ENCODE results near the gene ABCB11. TPM values are rescaled to one million over a fixed set of nuclear protein-coding genes. Genes with fewer than 3 reads are reported as not detected.

The ABCB11 gene
- total and polyA plus RNA-seq, 5 donors = 0.07 to 0.47 (median 0.20) TPM

DNA sequence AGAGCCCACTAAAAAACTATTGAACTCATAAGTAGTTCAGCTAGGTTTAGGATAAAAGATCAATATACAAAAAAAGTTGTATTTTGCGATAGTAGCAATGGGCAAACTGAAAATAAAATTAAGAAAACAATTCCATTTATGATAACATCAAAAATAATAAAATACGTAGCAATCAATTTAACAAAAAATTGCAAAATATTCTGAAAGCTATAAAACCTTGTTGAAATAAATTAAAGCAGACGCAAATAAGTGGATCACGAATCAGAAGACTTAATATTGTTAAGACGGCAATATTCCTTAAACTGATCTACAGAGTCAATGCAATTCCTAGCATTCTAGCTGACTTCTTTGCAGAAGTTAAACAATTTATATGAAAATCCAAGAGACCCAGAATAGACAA lies 24.5 kb downstream of the ABCB11 start:
- no peak overlapping the region for H3K4me3 ChIP-seq (ENCODE audit: low read length)
- 97% methylated on average over 5 of the region's 5 CpGs for WGBS
- H3K9me3 ChIP-seq (ENCODE audit: control insufficient read depth, low read length) = no peaks in the 10 kb centered on the region
- intact Hi-C loops (cut with DNase I) = no loop called here
- ATAC-seq (no peak), DNase-seq (no peak)
- no peaks in the 10 kb centered on the region for H3K4me1 ChIP-seq (ENCODE audit: control insufficient read depth, insufficient read depth, low read length)
- no peaks in the 10 kb centered on the region for H3K27me3 ChIP-seq (ENCODE audit: control insufficient read depth, insufficient read depth)
- no peak overlapping the region for H3K27ac ChIP-seq (ENCODE audit: low read length)

DNA sequence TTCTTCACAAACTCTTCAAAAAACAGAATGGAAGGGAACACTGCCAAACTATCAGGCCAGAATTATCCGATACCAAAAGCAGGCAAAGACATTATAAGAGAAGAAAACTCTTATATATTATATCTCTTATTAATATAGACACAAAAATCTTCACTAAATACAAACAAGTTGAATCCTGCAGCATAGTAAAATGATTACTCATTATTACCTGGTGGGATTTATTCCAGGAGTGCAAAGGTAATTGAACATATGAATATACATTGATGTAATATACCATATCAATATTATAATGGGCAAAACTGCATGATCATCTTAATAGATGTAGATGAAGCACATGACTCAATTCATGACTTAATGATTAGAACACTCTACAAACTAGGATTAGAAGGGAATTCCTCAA lies 25.1 kb downstream of the ABCB11 start:
- intact Hi-C loops (cut with DNase I) = no loop called here
- 72% methylated on average over 1 of the region's 1 CpG for WGBS

DNA sequence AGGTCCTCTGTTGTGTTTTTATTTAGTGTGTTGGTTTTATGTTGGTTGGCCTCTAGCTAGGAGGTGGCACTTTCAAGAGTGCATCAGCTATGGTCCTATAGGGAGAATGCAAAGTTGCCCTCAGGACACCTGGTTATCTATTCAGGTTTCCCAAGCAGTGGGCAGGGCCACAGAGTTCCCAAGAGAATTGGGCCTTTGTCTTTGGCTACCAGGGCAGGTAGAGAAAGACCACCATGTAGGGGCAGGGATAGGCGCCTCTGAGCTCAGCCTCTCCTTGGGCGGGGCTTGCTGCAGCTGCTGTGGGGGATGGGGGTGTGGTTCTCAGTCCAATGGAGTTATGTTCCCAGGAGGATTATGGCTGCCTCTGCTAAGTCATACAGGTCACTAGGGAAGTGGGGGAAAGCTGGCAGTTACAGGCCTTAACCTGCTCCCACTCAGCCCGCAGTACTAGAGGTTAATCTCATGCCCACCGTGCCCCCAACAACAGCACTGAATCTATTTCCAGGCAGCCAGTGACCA lies 26.0 kb downstream of the ABCB11 start:
- Histone ChIP-seq H3K9me3 (ENCODE audit: control insufficient read depth, low read length) (no peaks in the 10 kb centered on the region), H3K27ac (ENCODE audit: low read length) (no peak overlapping the region), H3K4me1 (ENCODE audit: control insufficient read depth, insufficient read depth, low read length) (no peaks in the 10 kb centered on the region), H3K27me3 (ENCODE audit: control insufficient read depth, insufficient read depth) (no peaks in the 10 kb centered on the region), H3K4me3 (ENCODE audit: low read length) (no peak overlapping the region)
- DNase-seq (no peak), ATAC-seq (no peak)
- WGBS = 86% methylated on average over 4 of the region's 4 CpGs
- intact Hi-C loops (cut with DNase I) = no loop called here

More for the DNA sequence above, 25.1 kb downstream of the ABCB11 start:
- Histone ChIP-seq H3K27me3 (ENCODE audit: control insufficient read depth, insufficient read depth) (no peaks in the 10 kb centered on the region), H3K9me3 (ENCODE audit: control insufficient read depth, low read length) (no peaks in the 10 kb centered on the region), H3K4me3 (ENCODE audit: low read length) (no peak overlapping the region), H3K27ac (ENCODE audit: low read length) (no peak overlapping the region), H3K4me1 (ENCODE audit: control insufficient read depth, insufficient read depth, low read length) (no peaks in the 10 kb centered on the region)
- ATAC-seq = no peak
- no peak for DNase-seq

GRCh38 chr2:169002161-169002738 lies 28.9 kb downstream of the ABCB11 start:
- Histone ChIP-seq H3K27ac (ENCODE audit: low read length) (no peak overlapping the region), H3K4me3 (ENCODE audit: low read length) (no peak overlapping the region), H3K4me1 (ENCODE audit: control insufficient read depth, insufficient read depth, low read length) (no peaks in the 10 kb centered on the region), H3K9me3 (ENCODE audit: control insufficient read depth, low read length) (no peaks in the 10 kb centered on the region), H3K27me3 (ENCODE audit: control insufficient read depth, insufficient read depth) (no peaks in the 10 kb centered on the region)
- DNase-seq (no peak), ATAC-seq (no peak)
- 72% methylated on average over 3 of the region's 3 CpGs for WGBS
- intact Hi-C loops (cut with DNase I) = no loop called here

- 83% methylated on average over 5 of the region's 5 CpGs for WGBS
- no peak overlapping the region for H3K27ac ChIP-seq (ENCODE audit: low read length)
These were observed 29.9 kb downstream of the ABCB11 start for GRCh38 chr2:169001116-169001815.

GRCh38 chr2:168999668-169000213 lies 31.4 kb downstream of the ABCB11 start:
- H3K4me1 ChIP-seq (ENCODE audit: control insufficient read depth, insufficient read depth, low read length) = peaks cover 1% of the 10 kb centered on the region
- intact Hi-C loops (cut with DNase I) = no loop called here
- DNase-seq (no peak), ATAC-seq (no peak)
- H3K27me3 ChIP-seq (ENCODE audit: control insufficient read depth, insufficient read depth) = no peaks in the 10 kb centered on the region
- H3K4me3 ChIP-seq (ENCODE audit: low read length) = no peak overlapping the region
- H3K27ac ChIP-seq (ENCODE audit: low read length) = no peak overlapping the region
- H3K9me3 ChIP-seq (ENCODE audit: control insufficient read depth, low read length) = no peaks in the 10 kb centered on the region
- 89% methylated on average over 1 of the region's 1 CpG for WGBS

More at GRCh38 chr2:169001116-169001815, 29.9 kb downstream of the ABCB11 start:
- intact Hi-C loops (cut with DNase I) = no loop called here
- Histone ChIP-seq H3K27me3 (ENCODE audit: control insufficient read depth, insufficient read depth) (no peaks in the 10 kb centered on the region), H3K4me1 (ENCODE audit: control insufficient read depth, insufficient read depth, low read length) (no peaks in the 10 kb centered on the region), H3K4me3 (ENCODE audit: low read length) (no peak overlapping the region), H3K9me3 (ENCODE audit: control insufficient read depth, low read length) (no peaks in the 10 kb centered on the region)
- ATAC-seq (no peak), DNase-seq (no peak)

DNA sequence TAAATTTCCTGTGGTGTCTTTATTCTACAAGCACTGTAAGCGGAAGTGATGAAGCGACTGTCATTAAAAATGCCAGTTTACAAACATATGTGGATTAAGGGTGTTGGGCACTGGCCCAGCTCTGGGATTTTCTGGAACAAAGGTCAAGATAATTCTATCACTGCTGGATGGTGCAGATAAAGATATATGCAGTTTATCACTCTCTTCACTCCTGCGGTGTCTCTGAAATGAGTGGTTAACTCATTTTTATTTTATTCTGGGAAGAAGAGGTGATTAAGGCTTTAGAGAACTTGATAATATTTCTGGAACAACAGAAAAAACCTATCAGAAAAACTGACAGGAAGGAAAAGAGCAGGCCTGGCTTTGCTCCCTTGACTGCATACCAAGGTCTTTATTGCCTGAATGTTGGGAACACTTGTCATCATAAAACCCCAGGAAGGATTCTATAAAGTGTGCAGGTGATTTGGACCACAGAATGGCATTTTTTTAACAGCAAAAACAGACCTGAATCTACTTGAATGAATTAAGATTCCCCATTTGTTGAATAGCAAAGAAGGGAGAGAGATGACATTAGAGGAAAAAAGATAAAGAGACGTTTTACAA lies 32.4 kb downstream of the ABCB11 start:
- no peak overlapping the region for H3K4me3 ChIP-seq (ENCODE audit: low read length)
- 61% methylated on average over 4 of the region's 4 CpGs for WGBS
- H3K27ac ChIP-seq (ENCODE audit: low read length) = no peak overlapping the region
- ATAC-seq (no peak), DNase-seq (no peak)
- peaks cover 1% of the 10 kb centered on the region for H3K4me1 ChIP-seq (ENCODE audit: control insufficient read depth, insufficient read depth, low read length)
- intact Hi-C loops (cut with DNase I) = no loop called here
- no peaks in the 10 kb centered on the region for H3K9me3 ChIP-seq (ENCODE audit: control insufficient read depth, low read length)
- no peaks in the 10 kb centered on the region for H3K27me3 ChIP-seq (ENCODE audit: control insufficient read depth, insufficient read depth)

GRCh38 chr2:168997794-168998193 lies 33.3 kb downstream of the ABCB11 start:
- ATAC-seq (no peak), DNase-seq (no peak)
- H3K4me1 ChIP-seq (ENCODE audit: control insufficient read depth, insufficient read depth, low read length) = peaks cover 1% of the 10 kb centered on the region
- no peaks in the 10 kb centered on the region for H3K9me3 ChIP-seq (ENCODE audit: control insufficient read depth, low read length)
- H3K4me3 ChIP-seq (ENCODE audit: low read length) = no peak overlapping the region
- intact Hi-C loops (cut with DNase I) = no loop called here
- H3K27ac ChIP-seq (ENCODE audit: low read length) = no peak overlapping the region
- 84% methylated on average over 1 of the region's 1 CpG for WGBS
- no peaks in the 10 kb centered on the region for H3K27me3 ChIP-seq (ENCODE audit: control insufficient read depth, insufficient read depth)

DNA sequence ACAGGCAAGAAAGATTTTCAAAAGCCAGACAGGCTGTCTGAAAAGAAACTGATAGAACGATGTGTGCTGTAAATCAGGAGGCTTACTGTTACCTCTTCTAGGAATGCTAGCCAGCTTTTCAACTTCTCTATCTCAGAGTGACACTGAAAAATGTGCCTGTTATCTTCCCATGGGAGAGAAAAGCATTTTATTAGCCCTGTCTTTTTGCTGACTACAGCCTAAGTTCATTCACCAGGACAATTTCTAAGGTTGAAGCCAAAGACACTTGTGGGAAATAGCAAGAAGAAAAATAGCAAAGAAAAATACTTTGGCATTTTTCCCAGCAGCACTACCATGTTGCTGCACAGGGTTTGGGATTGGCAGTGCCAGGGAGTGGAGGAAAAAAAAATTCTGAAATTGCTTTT lies 34.0 kb downstream of the ABCB11 start:
- Histone ChIP-seq H3K4me1 (ENCODE audit: control insufficient read depth, insufficient read depth, low read length) (peaks cover 1% of the 10 kb centered on the region), H3K4me3 (ENCODE audit: low read length) (no peak overlapping the region), H3K9me3 (ENCODE audit: control insufficient read depth, low read length) (no peaks in the 10 kb centered on the region), H3K27ac (ENCODE audit: low read length) (peak overlapping the region; percentile 19), H3K27me3 (ENCODE audit: control insufficient read depth, insufficient read depth) (no peaks in the 10 kb centered on the region)
- DNase-seq (no peak), ATAC-seq (peak in 1 of 2 donors; percentile 29)
- intact Hi-C loops (cut with DNase I) = no loop called here
- 23% methylated on average over 1 of the region's 1 CpG for WGBS

DNA sequence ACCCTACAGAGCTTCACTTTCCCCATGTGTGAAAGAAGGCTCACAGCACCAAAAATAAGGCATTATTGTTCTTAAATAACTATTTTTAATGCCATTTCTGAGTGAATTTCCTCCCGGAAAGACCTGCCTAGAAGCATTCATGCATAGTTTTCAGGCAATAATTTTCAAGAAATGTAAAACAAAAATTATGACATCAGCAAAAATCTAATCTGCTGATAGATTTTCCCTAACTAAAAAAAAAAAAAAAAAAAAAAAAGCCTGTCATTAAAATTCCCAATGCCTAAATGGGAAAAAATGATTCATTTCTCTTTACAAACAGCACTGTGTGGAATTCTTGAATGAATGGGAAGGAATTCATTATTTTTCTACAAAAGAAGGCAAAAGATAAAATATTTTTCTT lies 35.4 kb downstream of the ABCB11 start:
- Histone ChIP-seq H3K4me3 (ENCODE audit: low read length) (no peak overlapping the region), H3K9me3 (ENCODE audit: control insufficient read depth, low read length) (no peaks in the 10 kb centered on the region), H3K27me3 (ENCODE audit: control insufficient read depth, insufficient read depth) (no peaks in the 10 kb centered on the region), H3K4me1 (ENCODE audit: control insufficient read depth, insufficient read depth, low read length) (peaks cover 1% of the 10 kb centered on the region), H3K27ac (ENCODE audit: low read length) (no peak overlapping the region)
- 82% methylated on average over 1 of the region's 1 CpG for WGBS
- intact Hi-C loops (cut with DNase I) = no loop called here
- DNase-seq (no peak), ATAC-seq (no peak)

DNA sequence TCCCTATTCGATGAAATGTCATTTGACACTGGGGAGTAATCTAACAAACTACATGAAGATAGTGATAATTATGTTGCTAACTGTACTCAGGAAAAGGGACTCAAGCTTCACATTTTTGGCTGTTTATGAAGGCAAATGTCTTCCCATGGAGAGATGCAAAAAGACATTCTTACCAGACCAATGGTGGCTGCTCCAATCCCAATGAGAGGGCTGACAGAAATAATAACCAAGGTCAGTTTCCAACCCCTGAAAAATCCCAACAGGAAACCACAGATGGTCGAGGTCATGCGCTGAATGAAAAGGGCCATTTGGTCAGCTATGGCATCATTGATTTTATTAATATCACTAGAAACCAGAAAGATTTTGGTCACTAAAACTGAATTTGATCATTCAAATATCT lies 37.6 kb downstream of the ABCB11 start:
- intact Hi-C loops (cut with DNase I) = no loop called here
- WGBS = 77% methylated on average over 3 of the region's 3 CpGs
- no peak overlapping the region for H3K27ac ChIP-seq (ENCODE audit: low read length)
- ATAC-seq = no peak
- no peak for DNase-seq
- H3K9me3 ChIP-seq (ENCODE audit: control insufficient read depth, low read length) = no peaks in the 10 kb centered on the region
- no peak overlapping the region for H3K4me3 ChIP-seq (ENCODE audit: low read length)
- H3K4me1 ChIP-seq (ENCODE audit: control insufficient read depth, insufficient read depth, low read length) = peaks cover 1% of the 10 kb centered on the region
- no peaks in the 10 kb centered on the region for H3K27me3 ChIP-seq (ENCODE audit: control insufficient read depth, insufficient read depth)
